H9 (cell line): ENCODE measurements around the gene TAF5L. TPM values are rescaled to one million over a fixed set of nuclear protein-coding genes. Genes with fewer than 3 reads are reported as not detected.

ENCODE experiments used
- DNase-seq: peaks from one replicate; pipeline ENCODE4 v3.0.0-alpha.2; 2017
- H2AFZ ChIP-seq: one replicate; pipeline ENCODE4 v1.6.1; 2013; ENCODE audit warnings: mild to moderate bottlenecking, low read length, control low read depth, moderate library complexity
- H2AK5ac ChIP-seq: 2 replicates; pipeline ENCODE4 v1.6.1; 2013; ENCODE audit warnings: low read length, control low read depth, mixed read lengths; ENCODE audit not compliant: insufficient read length
- H2BK120ac ChIP-seq: one replicate; pipeline ENCODE4 v1.6.1; 2013; ENCODE audit warnings: low read depth, mild to moderate bottlenecking, low read length, control low read depth, inconsistent platforms; ENCODE audit not compliant: poor library complexity, severe bottlenecking
- H2BK12ac ChIP-seq: 2 replicates; pipeline ENCODE4 v1.6.1; 2013; ENCODE audit warnings: low read length, control low read depth, mixed read lengths, low read depth; ENCODE audit not compliant: insufficient read length
- H2BK15ac ChIP-seq: 2 replicates; pipeline ENCODE4 v1.6.1; 2013; ENCODE audit warnings: low read depth, low read length, control low read depth
- H2BK20ac ChIP-seq: one replicate; pipeline ENCODE4 v1.6.1; 2013; ENCODE audit warnings: low read depth, mild to moderate bottlenecking, low read length, control low read depth, inconsistent platforms; ENCODE audit not compliant: poor library complexity, severe bottlenecking
- H2BK5ac ChIP-seq: 2 replicates; pipeline ENCODE4 v1.6.1; 2013; ENCODE audit warnings: low read length, control low read depth, mixed read lengths; ENCODE audit not compliant: insufficient read length
- H3K14ac ChIP-seq: 2 replicates; pipeline ENCODE4 v1.6.1; 2013; ENCODE audit warnings: low read length, control low read depth; ENCODE audit not compliant: insufficient read depth
- H3K18ac ChIP-seq: 2 replicates; pipeline ENCODE4 v1.6.1; 2013; ENCODE audit warnings: low read depth, mild to moderate bottlenecking, mixed read lengths, low read length, control low read depth; ENCODE audit not compliant: insufficient read length
- H3K23ac ChIP-seq: 2 replicates; pipeline ENCODE4 v1.6.1; 2013; ENCODE audit warnings: low read length, control low read depth, mixed read lengths, low read depth; ENCODE audit not compliant: insufficient read length
- H3K23me2 ChIP-seq: 2 replicates; pipeline ENCODE4 v1.6.1; 2013; ENCODE audit warnings: low read depth, mild to moderate bottlenecking, mixed read lengths, low read length, control low read depth; ENCODE audit not compliant: insufficient read length, poor library complexity, severe bottlenecking
- H3K27ac ChIP-seq: 2 replicates; pipeline ENCODE4 v1.5.1; 2013; ENCODE audit warnings: low read length, control low read depth, mixed read lengths, low read depth; ENCODE audit not compliant: insufficient read length
- H3K27me3 ChIP-seq: 2 replicates; pipeline ENCODE4 v1.6.1; 2013; ENCODE audit warnings: low read length, control low read depth, inconsistent platforms; ENCODE audit not compliant: insufficient read depth
- H3K4ac ChIP-seq: 2 replicates; pipeline ENCODE4 v1.6.1; 2013; ENCODE audit warnings: low read depth, mild to moderate bottlenecking, control low read depth, inconsistent platforms, low read length, moderate library complexity
- H3K4me1 ChIP-seq: 2 replicates; pipeline ENCODE4 v1.6.1; 2013; ENCODE audit warnings: low read length, control low read depth, inconsistent platforms; ENCODE audit not compliant: insufficient read depth
- H3K4me2 ChIP-seq: 2 replicates; pipeline ENCODE4 v1.6.1; 2013; ENCODE audit warnings: low read length, control low read depth, mixed read lengths; ENCODE audit not compliant: insufficient read length, insufficient read depth
- H3K56ac ChIP-seq: 2 replicates; pipeline ENCODE4 v1.6.1; 2013; ENCODE audit warnings: low read depth, mild to moderate bottlenecking, mixed read lengths, low read length, control low read depth; ENCODE audit not compliant: insufficient read length
- H3K79me1 ChIP-seq: 2 replicates; pipeline ENCODE4 v1.6.1; 2013; ENCODE audit warnings: low read depth, mild to moderate bottlenecking, moderate library complexity, low read length, control low read depth, inconsistent platforms; ENCODE audit not compliant: insufficient read depth, poor library complexity, severe bottlenecking
- H3K79me2 ChIP-seq: 2 replicates; pipeline ENCODE4 v1.6.1; 2013; ENCODE audit warnings: low read length, control low read depth, inconsistent platforms; ENCODE audit not compliant: insufficient read depth
- H3K9ac ChIP-seq: 2 replicates; pipeline ENCODE4 v1.6.1; 2013; ENCODE audit warnings: low read length, control low read depth, mixed read lengths; ENCODE audit not compliant: insufficient read length; ENCODE audit errors: extremely low read depth
- H3K9me3 ChIP-seq: one replicate; pipeline ENCODE4 v1.6.1; 2013; ENCODE audit warnings: low read depth, low read length, inconsistent platforms; ENCODE audit not compliant: control insufficient read depth
- H3T11ph ChIP-seq: one replicate; pipeline ENCODE4 v1.6.1; 2013; ENCODE audit warnings: mild to moderate bottlenecking, low read length, control low read depth, inconsistent platforms
- H4K20me1 ChIP-seq: one replicate; pipeline ENCODE4 v1.6.1; 2013; ENCODE audit not compliant: control insufficient read depth, insufficient read length, insufficient read depth
- H4K5ac ChIP-seq: 2 replicates; pipeline ENCODE4 v1.6.1; 2013; ENCODE audit warnings: low read depth, mild to moderate bottlenecking, mixed read lengths, low read length, control low read depth; ENCODE audit not compliant: insufficient read length
- H4K8ac ChIP-seq: replicated peaks from 2 replicates; pipeline ENCODE4 v1.6.1; 2013; ENCODE audit warnings: low read length, control low read depth, mixed read lengths, low read depth; ENCODE audit not compliant: insufficient read length
- H4K91ac ChIP-seq: 2 replicates; pipeline ENCODE4 v1.6.1; 2013; ENCODE audit warnings: low read depth, mild to moderate bottlenecking, moderate library complexity, mixed read lengths, low read length, control low read depth; ENCODE audit not compliant: insufficient read length
- H3K27ac Mint-ChIP-seq, 3 experiments: 2 replicates in 2 of 3; 3 replicates in 1 of 3; pipeline ENCODE4 v1.8.0; 2020 to 2021; ENCODE audit warnings: mixed read lengths in 3 of 3, mild to moderate bottlenecking in 1 of 3, moderate library complexity in 1 of 3
- H3K27me3 Mint-ChIP-seq: 2 replicates; pipeline ENCODE4 v1.8.0; 2021; ENCODE audit warnings: low read depth, mild to moderate bottlenecking, moderate library complexity, mixed read lengths
- H3K36me3 Mint-ChIP-seq, 3 experiments: 2 replicates in 2 of 3; 3 replicates in 1 of 3; pipeline ENCODE4 v1.8.0; 2020 to 2021; ENCODE audit warnings: low read depth in 3 of 3, mixed read lengths in 3 of 3; ENCODE audit not compliant: insufficient read depth in 1 of 3
- H3K4me1 Mint-ChIP-seq, 2 experiments: 2 replicates each; pipeline ENCODE4 v1.8.0; 2020; ENCODE audit warnings: mixed read lengths in 2 of 2
- H3K4me3 Mint-ChIP-seq, 2 experiments: 2 replicates in 1 of 2; 3 replicates in 1 of 2; pipeline ENCODE4 v1.8.0; 2020 to 2021; ENCODE audit warnings: mild to moderate bottlenecking in 2 of 2, mixed read lengths in 2 of 2, moderate library complexity in 1 of 2
- H3K9me3 Mint-ChIP-seq, 2 experiments: 2 replicates in 1 of 2; 3 replicates in 1 of 2; pipeline ENCODE4 v1.8.0; 2020; ENCODE audit warnings: mild to moderate bottlenecking in 2 of 2, mixed read lengths in 2 of 2, moderate library complexity in 1 of 2
- WGBS: extraction: QIAGEN DNeasy Blood & Tissue Kit; methylation state at CpG from one replicate; pipeline ENCODE4 v1.1.7; 2013; ENCODE audit warnings: missing lambda C conversion rate, low lambda C conversion rate, mixed read lengths; ENCODE audit not compliant: insufficient read length; ENCODE audit errors: extremely low coverage; 5-methylcytosine and 5-hydroxymethylcytosine counted together
- total RNA-seq: library from RNA; stranded (reverse); gene quantifications from 2 replicates; pipeline ENCODE4 v1.2.1, GENCODE V29; 2021
- TF ChIP-seq, protein P1 (sequence below): fragments of 200-600 bp; sonication (generic); conservative IDR thresholded peaks from 3 replicates; pipeline ENCODE4 v1.8.0; 2021; ENCODE audit warnings: antibody characterized with exemption, mild to moderate bottlenecking

TAF5L gene
- total RNA-seq, 1 experiment from 2014 or later: 30.3 TPM

- no peak overlapping the region for H2BK15ac ChIP-seq
- H3K79me1 ChIP-seq: no peaks in the 10 kb centered on the region
- H3K4me2 ChIP-seq: no peak overlapping the region
- no peak overlapping the region for H3K23ac ChIP-seq
- H4K8ac ChIP-seq: no peak overlapping the region
- no peak overlapping the region for H2AK5ac ChIP-seq
- TF ChIP-seq, protein P1, sequence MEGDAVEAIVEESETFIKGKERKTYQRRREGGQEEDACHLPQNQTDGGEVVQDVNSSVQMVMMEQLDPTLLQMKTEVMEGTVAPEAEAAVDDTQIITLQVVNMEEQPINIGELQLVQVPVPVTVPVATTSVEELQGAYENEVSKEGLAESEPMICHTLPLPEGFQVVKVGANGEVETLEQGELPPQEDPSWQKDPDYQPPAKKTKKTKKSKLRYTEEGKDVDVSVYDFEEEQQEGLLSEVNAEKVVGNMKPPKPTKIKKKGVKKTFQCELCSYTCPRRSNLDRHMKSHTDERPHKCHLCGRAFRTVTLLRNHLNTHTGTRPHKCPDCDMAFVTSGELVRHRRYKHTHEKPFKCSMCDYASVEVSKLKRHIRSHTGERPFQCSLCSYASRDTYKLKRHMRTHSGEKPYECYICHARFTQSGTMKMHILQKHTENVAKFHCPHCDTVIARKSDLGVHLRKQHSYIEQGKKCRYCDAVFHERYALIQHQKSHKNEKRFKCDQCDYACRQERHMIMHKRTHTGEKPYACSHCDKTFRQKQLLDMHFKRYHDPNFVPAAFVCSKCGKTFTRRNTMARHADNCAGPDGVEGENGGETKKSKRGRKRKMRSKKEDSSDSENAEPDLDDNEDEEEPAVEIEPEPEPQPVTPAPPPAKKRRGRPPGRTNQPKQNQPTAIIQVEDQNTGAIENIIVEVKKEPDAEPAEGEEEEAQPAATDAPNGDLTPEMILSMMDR: no peak
- no peak overlapping the region for H2BK12ac ChIP-seq
- H3T11ph ChIP-seq: no peak overlapping the region
- DNase-seq: no peak
- H2AFZ ChIP-seq: no peak overlapping the region
- H3K27ac ChIP-seq: no peak overlapping the region
- H3K4me1 Mint-ChIP-seq: peaks cover 4 to 14% of the 10 kb centered on the region in 2 experiments; a peak in 3 of 4 replicates
- H3K4me1 ChIP-seq: no peaks in the 10 kb centered on the region
- no peaks in the 10 kb centered on the region for H3K27me3 Mint-ChIP-seq
- no peak overlapping the region for H3K27ac Mint-ChIP-seq
- H2BK20ac ChIP-seq: no peak overlapping the region
- no peaks in the 10 kb centered on the region for H3K23me2 ChIP-seq
- H3K18ac ChIP-seq: no peak overlapping the region
- no CpG with 5 or more reads among the region's 4 CpGs for WGBS
- no peak overlapping the region for H4K5ac ChIP-seq
- no peaks in the 10 kb centered on the region; a peak in 2 of 7 replicates for H3K36me3 Mint-ChIP-seq
- H3K56ac ChIP-seq: no peak overlapping the region
- no peaks in the 10 kb centered on the region for H3K79me2 ChIP-seq
- H4K20me1 ChIP-seq: no peaks in the 10 kb centered on the region
- H4K91ac ChIP-seq: no peak overlapping the region
- no peak overlapping the region for H2BK5ac ChIP-seq
- H3K9me3 Mint-ChIP-seq: no peaks in the 10 kb centered on the region
- no peak overlapping the region for H2BK120ac ChIP-seq
- H3K9ac ChIP-seq: no peak overlapping the region
- no peak overlapping the region for H3K14ac ChIP-seq
- no peaks in the 10 kb centered on the region for H3K27me3 ChIP-seq
- H3K4me3 Mint-ChIP-seq: no peak overlapping the region
- no peak overlapping the region for H3K4ac ChIP-seq
- H3K9me3 ChIP-seq: no peaks in the 10 kb centered on the region
These were observed 43.4 kb upstream of the TAF5L start for GRCh38 chr1:229669333-229669732.
